ENCODE measurements around the gene JARID2. TPM values are rescaled to one million over a fixed set of nuclear protein-coding genes. Genes with fewer than 3 reads are reported as not detected.

The JARID2 gene
- total and polyA plus RNA-seq, 2 of the 8 experiments (the other 6 are each of a cell fraction or from before 2014, with no cell fraction given), result 60.1 to 239 TPM

GRCh38 chr6:15245361-15246216, at the start of gene JARID2 (continued):
- 0 out of 2 replicates have a peak, but pooled peaks have one; percentile 22 for TF ChIP-seq POLR2AphosphoS5 (IDR thresholded peaks at IDR 0.05; ENCODE audit: low read depth, low read length)
- TF ChIP-seq SIRT6 (IDR thresholded peaks at IDR 0.05; ENCODE audit: low read length), result no peak
- TF ChIP-seq ATF3 (IDR thresholded peaks at IDR 0.05; ENCODE audit: insufficient read depth, low read depth, low read length), result no peak
- peak; percentile 48; the same call in 1 of the 2 replicates for TF ChIP-seq PHF8 (conservative IDR thresholded peaks at IDR 0.05; ENCODE audit: low read depth, low read length)
- TF ChIP-seq CBX8 (IDR thresholded peaks at IDR 0.05; ENCODE audit: borderline replicate concordance, low read depth, low read length), result no peak
- TF ChIP-seq RAD21 (IDR thresholded peaks at IDR 0.05 in 1 of 2, conservative IDR thresholded peaks at IDR 0.05 in 1 of 2; ENCODE audit: low read depth in 2 of 2, low read length in 2 of 2), result no peak; a peak in 2 of 4 replicates
- TF ChIP-seq FOSL1 (IDR thresholded peaks at IDR 0.05; ENCODE audit: insufficient read depth, low read depth, low read length), result no peak
- TF ChIP-seq RNF2 (IDR thresholded peaks at IDR 0.05; ENCODE audit: borderline replicate concordance, low read depth, low read length, missing control alignments, poor library complexity, severe bottlenecking), result no peak
- no peak for TF ChIP-seq HDAC6 (IDR thresholded peaks at IDR 0.05; ENCODE audit: low read depth, low read length)
- TF ChIP-seq CHD2 (IDR thresholded peaks at IDR 0.05; ENCODE audit: low read length), result no peak
- no peak for TF ChIP-seq RBBP5 (IDR thresholded peaks at IDR 0.05; ENCODE audit: borderline replicate concordance, low read depth, low read length)
- TF ChIP-seq TAF1 (IDR thresholded peaks at IDR 0.05; ENCODE audit: low read depth, low read length), result peak; percentile 76
- no peak for TF ChIP-seq SP1 (IDR thresholded peaks at IDR 0.05; ENCODE audit: low read depth, low read length)
- TF ChIP-seq ATF2 (IDR thresholded peaks at IDR 0.05; ENCODE audit: low read length), result no peak
- TF ChIP-seq JUND (IDR thresholded peaks at IDR 0.05; ENCODE audit: low read length), result no peak
- TF ChIP-seq GABPA (IDR thresholded peaks at IDR 0.05; ENCODE audit: borderline replicate concordance, insufficient read depth, low read length), result no peak
- TF ChIP-seq SP4 (IDR thresholded peaks at IDR 0.05; ENCODE audit: low read length), result no peak
- TF ChIP-seq GTF2F1 (IDR thresholded peaks at IDR 0.05; ENCODE audit: borderline replicate concordance, low read depth, low read length), result no peak
- peak; percentile 92 for TF ChIP-seq TBP (IDR thresholded peaks at IDR 0.05; ENCODE audit: low read depth, low read length)
- peak; percentile 80 for TF ChIP-seq SIX5 (IDR thresholded peaks at IDR 0.05; ENCODE audit: low read depth, low read length)
